NCI-H524 treated with DMSO at 0.1 percent for 48 hours (cell line): ENCODE data around the gene AQP9.

Source experiments
- DNase-seq: peaks from one replicate; lab custom pipeline; 2025; lab: John Stamatoyannopoulos, UW

Gene AQP9

GRCh38 chr15:58141894-58142293, 3.7 kb downstream of the AQP9 start:
- DNase-seq: no peak

DNA sequence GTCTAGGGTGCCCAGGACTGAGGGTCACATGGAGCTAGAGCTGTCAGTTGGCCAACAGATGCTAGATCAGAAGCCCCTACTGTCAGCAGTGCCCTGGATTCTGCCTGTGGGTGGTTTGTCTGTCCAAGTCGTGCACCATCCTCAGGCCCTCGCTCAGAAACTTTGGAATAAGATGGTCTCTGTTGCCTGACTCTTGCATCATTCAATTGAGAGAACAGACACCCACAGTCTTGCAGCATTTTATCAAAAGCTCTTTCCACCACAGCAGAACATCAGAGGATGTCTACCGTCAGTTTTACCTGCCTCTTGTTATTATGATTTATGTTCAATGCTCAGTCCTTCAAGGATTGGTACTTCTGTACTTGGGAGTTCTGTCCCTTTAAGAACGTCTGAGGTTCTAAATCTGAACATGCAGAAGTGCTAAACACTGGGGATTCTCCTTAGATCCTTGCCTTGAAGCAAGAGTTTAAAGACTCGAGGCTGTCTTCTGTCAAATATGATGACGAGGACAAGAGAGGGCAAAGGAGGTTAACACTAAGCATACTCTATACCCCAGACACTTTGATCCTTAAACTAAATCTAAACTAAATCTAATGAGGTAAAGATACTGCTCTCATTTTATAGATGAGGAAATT, 4.8 kb downstream of the AQP9 start:
- DNase-seq: no peak

GRCh38 chr15:58145606-58146005, 7.4 kb downstream of the AQP9 start:
- DNase-seq: no peak

DNA sequence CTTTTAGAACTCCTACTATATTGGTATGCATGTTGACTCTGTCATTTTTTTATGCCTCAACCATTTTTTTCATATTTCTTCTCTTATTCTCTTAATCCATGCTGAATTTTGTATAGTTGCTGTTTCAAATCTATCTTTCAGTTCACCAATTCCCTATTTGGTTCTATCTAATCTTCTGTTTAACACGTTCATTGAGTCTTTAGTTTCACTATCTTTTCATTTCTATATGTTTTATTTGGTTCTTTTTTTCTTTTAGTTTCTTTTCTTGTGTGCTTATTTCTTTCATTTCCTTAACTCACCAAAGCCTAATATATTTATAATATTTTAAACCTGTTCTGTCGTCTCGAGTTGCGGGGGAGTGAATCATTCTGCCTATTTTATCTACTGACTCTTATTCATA, 8.0 kb downstream of the AQP9 start:
- DNase-seq: no peak

DNA sequence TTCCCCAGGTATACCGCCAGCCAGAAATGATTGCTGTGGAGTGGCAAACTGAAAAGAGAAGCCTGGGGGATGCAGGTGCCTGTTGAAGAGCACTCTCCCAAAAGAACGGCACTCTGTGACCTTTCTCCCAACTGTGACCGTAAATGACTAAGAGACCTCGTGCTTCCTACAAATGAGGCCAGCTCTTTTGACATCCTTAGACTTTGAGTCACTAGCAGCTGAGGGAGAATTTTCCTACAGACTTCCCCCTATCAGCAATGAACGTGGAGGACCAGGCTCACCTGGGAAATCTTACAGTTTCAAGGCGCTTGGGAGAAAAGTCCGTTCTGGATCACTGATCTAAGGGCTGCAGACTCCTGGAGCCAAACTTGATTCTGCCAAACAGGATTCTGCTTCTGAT, 8.6 kb downstream of the AQP9 start:
- DNase-seq: no peak

GRCh38 chr15:58147171-58147611, 9.0 kb downstream of the AQP9 start:
- DNase-seq: peak; percentile 13

- DNase-seq: no peak
Observed at GRCh38 chr15:58148120-58148519, 9.9 kb downstream of the AQP9 start.

- no peak for DNase-seq
Observed at GRCh38 chr15:58148633-58149445, 10.7 kb downstream of the AQP9 start.

DNA sequence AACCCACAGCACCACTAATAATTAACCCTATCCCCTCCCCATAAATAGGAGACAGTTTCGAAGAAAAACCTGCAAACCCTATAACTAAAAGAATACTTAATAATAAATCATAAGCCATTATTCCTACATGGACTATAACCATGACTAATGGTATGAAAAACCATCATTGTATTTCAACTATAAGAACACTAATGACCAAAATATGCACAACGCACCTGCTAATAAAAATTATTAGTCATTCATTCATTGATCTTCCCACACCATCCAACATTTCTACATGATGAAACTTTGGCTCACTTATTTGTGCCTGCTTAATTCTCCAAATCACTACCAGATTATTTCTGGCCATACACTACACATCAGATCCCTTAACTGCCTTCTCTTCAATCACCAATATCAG, 16.6 kb downstream of the AQP9 start:
- no peak for DNase-seq

- DNase-seq: no peak
Observed at GRCh38 chr15:58159827-58160386, 21.7 kb downstream of the AQP9 start.

- no peak for DNase-seq
Observed at GRCh38 chr15:58161436-58161930, 23.3 kb downstream of the AQP9 start.

DNA sequence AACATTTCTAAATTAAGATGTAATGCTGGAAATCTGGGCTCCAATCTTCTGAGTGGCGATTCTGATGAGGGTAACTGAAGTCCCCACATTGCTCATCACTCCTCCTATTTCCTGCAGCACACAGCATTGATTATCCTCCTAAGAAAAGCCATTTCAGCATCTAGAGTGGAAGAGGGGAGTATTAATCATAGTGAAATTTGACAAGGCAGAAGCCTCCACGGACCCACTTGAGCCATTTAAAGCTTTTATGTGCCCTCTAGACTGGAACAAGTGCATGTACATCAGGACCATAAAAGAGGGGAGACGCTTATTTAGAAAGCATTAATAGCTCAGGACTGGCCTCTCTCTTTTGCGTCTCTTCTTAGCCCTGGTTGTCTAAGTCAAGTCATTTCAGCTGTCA, 25.8 kb downstream of the AQP9 start:
- peak; percentile 70 for DNase-seq

DNA sequence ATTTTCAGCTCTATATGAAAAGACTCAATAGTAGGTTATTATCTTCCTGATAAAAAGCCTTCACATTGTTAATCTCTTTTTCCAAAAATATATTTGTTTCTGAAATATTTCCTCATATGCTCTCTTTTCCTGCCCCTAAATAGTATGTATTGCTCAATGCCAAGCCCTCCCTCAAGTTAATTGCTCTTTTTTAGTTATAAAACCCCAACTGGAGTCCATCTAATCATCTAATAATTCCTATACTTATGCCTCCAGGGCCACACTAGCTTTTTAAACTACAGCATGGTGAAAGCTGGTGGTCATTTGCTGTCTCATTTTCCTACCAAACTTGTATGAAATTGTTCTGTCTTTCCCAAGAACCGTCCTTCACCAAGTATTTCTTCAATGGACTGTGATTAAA, 26.7 kb downstream of the AQP9 start:
- no peak for DNase-seq

DNA sequence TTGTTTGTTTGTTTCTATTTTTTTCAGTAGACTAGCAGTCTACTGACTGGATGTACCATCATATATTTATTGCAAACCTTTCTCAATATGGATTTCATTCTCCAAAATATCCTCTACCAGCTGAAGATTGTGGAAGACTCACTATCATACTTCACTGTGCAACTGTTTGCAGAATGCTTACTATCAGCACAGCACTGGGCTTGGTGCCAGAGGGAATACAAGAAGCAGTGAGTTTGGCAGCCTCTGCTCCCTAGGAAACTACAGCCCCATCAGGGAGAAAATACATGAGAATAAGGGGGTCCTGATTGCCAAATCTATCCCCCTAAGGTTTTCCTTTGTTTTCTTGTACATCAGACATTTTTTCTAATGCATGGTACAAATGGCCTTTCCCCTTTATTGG, 27.5 kb downstream of the AQP9 start:
- DNase-seq: no peak

DNA sequence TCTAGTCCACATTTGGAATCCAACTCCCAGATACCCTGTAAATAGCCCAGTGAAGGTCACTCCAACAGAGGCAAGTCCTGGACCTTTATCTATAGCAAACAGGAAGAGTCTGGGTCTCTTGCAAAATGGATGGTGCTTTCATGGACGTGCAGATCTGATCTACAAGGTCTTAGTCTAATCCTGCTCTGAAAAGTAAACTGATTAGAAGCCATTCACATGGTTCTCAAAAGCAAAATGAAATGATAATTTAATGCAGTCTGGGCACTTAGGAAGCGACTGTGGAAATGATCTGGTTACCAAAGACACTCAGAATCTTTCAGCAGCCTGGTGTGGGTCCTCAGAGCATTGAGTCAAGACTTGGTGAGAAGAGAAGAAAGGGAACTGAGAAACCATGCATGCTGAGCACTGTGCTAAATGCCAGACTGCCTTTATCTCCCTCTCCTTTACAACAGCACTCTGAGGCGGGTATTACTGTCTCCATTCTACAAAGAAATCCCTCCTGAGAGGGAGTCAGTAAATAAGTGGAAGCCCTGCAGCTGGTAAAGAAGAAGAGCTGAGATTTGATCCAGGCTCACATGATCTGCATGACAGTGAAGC, 29.0 kb downstream of the AQP9 start:
- DNase-seq: no peak

DNA sequence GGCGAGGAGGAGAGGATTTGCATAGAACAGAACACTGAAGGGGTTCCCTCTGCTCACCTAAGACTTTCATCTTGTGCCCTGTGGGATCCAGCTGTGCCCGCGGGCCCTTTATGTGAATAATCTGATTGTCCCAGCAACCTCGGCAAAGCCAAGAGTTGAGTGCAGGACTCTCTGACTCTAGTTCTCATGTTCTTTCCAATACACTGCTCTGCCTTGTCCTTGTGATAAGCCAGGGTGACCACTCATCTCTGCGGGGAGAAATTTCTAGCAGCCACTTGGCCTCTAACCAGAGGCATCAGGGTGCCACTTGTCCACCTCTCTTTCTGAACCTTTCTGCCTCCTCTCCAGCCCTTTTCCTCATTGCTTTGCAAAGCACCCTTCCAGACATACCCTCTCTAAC, 31.8 kb downstream of the AQP9 start:
- no peak for DNase-seq

GRCh38 chr15:58171476-58172061, 33.4 kb downstream of the AQP9 start:
- DNase-seq: no peak

DNA sequence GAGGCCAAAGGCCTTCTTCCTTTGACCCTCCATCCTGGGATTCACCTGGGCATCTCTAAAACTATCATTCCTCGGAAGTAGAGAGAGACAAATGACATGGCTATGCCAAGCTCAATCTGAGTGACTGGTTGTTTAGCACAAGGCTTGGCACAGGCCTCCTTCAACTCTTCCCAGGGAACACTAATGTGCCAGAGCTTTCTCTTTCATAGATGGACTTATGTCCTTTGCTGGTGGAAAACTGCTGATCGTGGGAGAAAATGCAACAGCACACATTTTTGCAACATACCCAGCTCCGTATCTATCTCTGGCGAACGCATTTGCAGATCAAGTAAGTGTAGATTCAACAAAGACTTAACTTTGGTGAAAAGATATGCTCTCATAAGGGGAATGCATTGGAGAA, 36.5 kb downstream of the AQP9 start:
- DNase-seq: no peak

- no peak for DNase-seq
Observed at GRCh38 chr15:58175955-58176354, 37.8 kb downstream of the AQP9 start.

DNA sequence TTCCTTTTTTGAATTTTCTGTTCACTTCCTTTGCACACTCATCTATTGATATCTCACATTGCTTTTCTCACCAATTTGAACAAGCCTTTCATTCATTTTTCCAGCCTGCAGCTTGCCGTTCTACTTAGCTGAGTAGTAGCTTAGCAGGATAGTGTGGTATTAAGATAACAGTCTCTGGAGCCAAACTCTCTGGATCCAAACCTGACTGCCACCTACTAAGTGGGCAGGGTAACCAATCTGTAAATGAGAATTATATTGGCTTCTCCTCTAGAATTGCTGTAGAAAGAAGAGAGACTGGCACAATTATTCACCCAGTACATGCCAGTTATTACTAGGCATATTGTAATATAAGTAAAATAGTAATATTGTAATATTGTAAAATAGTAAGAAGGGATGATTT, 40.5 kb downstream of the AQP9 start:
- DNase-seq: no peak

DNA sequence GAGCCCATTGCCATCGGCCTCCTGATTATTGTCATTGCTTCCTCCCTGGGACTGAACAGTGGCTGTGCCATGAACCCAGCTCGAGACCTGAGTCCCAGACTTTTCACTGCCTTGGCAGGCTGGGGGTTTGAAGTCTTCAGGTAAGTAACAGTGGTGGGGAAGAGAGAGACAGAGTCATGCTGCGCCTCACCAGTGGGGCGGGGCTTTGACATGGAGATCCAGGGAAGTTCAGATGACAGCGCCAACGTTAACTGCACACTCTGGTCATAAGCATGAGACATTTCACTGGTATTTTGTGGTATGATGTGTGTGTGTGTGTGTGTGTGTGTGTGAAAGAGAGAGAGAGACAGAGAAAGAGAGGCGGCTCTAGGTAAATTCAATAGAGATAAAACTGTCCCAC, 41.0 kb downstream of the AQP9 start:
- no peak for DNase-seq

GRCh38 chr15:58179741-58180381, 41.7 kb downstream of the AQP9 start:
- DNase-seq: no peak
